ENCODE data around the gene METTL25. TPM values are rescaled to one million over a fixed set of nuclear protein-coding genes. Genes with fewer than 3 reads are reported as not detected.

The METTL25 gene
- total and polyA plus RNA-seq, 10 of the 15 experiments (the other 5 are each of a cell fraction or from before 2014, with no cell fraction given), result 5.6 to 11.3 (median 8.0) TPM

DNA sequence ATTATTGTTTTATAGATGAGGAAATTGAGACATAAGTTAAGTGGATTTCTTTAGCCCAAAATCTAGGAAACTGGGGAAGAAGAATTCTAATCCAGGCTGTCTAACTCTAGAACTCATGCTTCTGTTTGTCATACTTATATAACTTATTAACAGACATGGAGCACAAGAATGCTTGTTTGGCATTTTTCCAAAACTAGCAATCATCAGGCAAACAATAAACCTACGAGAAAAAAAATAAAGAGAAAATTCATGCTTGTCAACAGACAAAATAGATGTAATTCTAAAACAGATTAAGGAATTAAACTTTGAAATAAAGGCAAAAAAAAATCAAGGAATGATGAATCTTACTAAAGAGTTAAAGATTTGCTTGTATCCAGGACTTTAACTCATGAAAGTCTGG, 103.1 kb downstream of the METTL25 start (continued):
- TF ChIP-seq, protein P1, sequence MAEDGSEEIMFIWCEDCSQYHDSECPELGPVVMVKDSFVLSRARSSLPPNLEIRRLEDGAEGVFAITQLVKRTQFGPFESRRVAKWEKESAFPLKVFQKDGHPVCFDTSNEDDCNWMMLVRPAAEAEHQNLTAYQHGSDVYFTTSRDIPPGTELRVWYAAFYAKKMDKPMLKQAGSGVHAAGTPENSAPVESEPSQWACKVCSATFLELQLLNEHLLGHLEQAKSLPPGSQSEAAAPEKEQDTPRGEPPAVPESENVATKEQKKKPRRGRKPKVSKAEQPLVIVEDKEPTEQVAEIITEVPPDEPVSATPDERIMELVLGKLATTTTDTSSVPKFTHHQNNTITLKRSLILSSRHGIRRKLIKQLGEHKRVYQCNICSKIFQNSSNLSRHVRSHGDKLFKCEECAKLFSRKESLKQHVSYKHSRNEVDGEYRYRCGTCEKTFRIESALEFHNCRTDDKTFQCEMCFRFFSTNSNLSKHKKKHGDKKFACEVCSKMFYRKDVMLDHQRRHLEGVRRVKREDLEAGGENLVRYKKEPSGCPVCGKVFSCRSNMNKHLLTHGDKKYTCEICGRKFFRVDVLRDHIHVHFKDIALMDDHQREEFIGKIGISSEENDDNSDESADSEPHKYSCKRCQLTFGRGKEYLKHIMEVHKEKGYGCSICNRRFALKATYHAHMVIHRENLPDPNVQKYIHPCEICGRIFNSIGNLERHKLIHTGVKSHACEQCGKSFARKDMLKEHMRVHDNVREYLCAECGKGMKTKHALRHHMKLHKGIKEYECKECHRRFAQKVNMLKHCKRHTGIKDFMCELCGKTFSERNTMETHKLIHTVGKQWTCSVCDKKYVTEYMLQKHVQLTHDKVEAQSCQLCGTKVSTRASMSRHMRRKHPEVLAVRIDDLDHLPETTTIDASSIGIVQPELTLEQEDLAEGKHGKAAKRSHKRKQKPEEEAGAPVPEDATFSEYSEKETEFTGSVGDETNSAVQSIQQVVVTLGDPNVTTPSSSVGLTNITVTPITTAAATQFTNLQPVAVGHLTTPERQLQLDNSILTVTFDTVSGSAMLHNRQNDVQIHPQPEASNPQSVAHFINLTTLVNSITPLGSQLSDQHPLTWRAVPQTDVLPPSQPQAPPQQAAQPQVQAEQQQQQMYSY (CRISPR knock-in tag; IDR thresholded peaks at IDR 0.05), result no peak
- no peak for TF ChIP-seq SREBF1 (IDR thresholded peaks at IDR 0.05; ENCODE audit: low read length)
- TF ChIP-seq SMC3 (IDR thresholded peaks at IDR 0.05; ENCODE audit: borderline replicate concordance, low read length), result no peak
- TF ChIP-seq, protein P2, sequence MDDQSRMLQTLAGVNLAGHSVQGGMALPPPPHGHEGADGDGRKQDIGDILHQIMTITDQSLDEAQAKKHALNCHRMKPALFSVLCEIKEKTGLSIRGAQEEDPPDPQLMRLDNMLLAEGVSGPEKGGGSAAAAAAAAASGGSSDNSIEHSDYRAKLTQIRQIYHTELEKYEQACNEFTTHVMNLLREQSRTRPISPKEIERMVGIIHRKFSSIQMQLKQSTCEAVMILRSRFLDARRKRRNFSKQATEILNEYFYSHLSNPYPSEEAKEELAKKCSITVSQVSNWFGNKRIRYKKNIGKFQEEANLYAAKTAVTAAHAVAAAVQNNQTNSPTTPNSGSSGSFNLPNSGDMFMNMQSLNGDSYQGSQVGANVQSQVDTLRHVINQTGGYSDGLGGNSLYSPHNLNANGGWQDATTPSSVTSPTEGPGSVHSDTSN (IDR thresholded peaks at IDR 0.05; ENCODE audit: insufficient replicate concordance, low read depth, low read length), result no peak
- TF ChIP-seq, protein P3, sequence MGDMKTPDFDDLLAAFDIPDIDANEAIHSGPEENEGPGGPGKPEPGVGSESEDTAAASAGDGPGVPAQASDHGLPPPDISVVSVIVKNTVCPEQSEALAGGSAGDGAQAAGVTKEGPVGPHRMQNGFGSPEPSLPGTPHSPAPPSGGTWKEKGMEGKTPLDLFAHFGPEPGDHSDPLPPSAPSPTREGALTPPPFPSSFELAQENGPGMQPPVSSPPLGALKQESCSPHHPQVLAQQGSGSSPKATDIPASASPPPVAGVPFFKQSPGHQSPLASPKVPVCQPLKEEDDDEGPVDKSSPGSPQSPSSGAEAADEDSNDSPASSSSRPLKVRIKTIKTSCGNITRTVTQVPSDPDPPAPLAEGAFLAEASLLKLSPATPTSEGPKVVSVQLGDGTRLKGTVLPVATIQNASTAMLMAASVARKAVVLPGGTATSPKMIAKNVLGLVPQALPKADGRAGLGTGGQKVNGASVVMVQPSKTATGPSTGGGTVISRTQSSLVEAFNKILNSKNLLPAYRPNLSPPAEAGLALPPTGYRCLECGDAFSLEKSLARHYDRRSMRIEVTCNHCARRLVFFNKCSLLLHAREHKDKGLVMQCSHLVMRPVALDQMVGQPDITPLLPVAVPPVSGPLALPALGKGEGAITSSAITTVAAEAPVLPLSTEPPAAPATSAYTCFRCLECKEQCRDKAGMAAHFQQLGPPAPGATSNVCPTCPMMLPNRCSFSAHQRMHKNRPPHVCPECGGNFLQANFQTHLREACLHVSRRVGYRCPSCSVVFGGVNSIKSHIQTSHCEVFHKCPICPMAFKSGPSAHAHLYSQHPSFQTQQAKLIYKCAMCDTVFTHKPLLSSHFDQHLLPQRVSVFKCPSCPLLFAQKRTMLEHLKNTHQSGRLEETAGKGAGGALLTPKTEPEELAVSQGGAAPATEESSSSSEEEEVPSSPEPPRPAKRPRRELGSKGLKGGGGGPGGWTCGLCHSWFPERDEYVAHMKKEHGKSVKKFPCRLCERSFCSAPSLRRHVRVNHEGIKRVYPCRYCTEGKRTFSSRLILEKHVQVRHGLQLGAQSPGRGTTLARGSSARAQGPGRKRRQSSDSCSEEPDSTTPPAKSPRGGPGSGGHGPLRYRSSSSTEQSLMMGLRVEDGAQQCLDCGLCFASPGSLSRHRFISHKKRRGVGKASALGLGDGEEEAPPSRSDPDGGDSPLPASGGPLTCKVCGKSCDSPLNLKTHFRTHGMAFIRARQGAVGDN (IDR thresholded peaks at IDR 0.05), result no peak
- no peak for TF ChIP-seq RELA (IDR thresholded peaks at IDR 0.05; ENCODE audit: borderline replicate concordance, partially characterized antibody)
- no peak for TF ChIP-seq ATF7 (IDR thresholded peaks at IDR 0.05; ENCODE audit: low read depth)

Data from GM12878 (cell line).